Posterior cingulate gyrus (tissue), 11 donors: ENCODE data around the gene PROZ.

Source experiments
- DNase-seq, 10 donors: peaks; one replicate each; pipeline versions ENCODE4 v3.0.0 to v3.0.0-alpha.2; 2020 to 2021; ENCODE audit warnings: mixed read lengths in 3 of 10
- intact Hi-C: fragments of 100-400 bp; cut with DNase I; formaldehyde crosslinking; loops from one replicate; pipeline ENCODE4 v1.15.1; 2023

The PROZ gene

GRCh38 chr13:113119166-113119821 lies 39.2 kb upstream of the PROZ start:
- DNase-seq: peak in 3 of 10 donors; percentile 16 to 49 (median 21)
- intact Hi-C loops: no loop called here

- peak in 4 of 10 donors; percentile 12 to 74 (median 37) for DNase-seq
- intact Hi-C loops: no loop called here
These were observed 38.6 kb upstream of the PROZ start for GRCh38 chr13:113119822-113120189.

GRCh38 chr13:113120300-113121182 lies 37.9 kb upstream of the PROZ start:
- intact Hi-C loops: no loop called here
- DNase-seq: peak in 4 of 10 donors; percentile 6 to 74 (median 52)

GRCh38 chr13:113121183-113121927 lies 37.1 kb upstream of the PROZ start:
- intact Hi-C loops: no loop called here
- peak in 4 of 10 donors; percentile 5 to 78 (median 62) for DNase-seq

GRCh38 chr13:113121928-113122471 lies 36.4 kb upstream of the PROZ start:
- intact Hi-C loops: no loop called here
- peak in 4 of 10 donors; percentile 9 to 66 (median 46) for DNase-seq

GRCh38 chr13:113122550-113123225 lies 35.8 kb upstream of the PROZ start, which contains the start of gene F10:
F10 (plus strand) TSS chr13:113122799; CDS start chr13:113122856, 57 bp downstream.
- peak in 4 of 10 donors; percentile 6 to 82 (median 69) for DNase-seq
- intact Hi-C loops: no loop called here

- peak in 3 of 10 donors; percentile 14 to 76 (median 40) for DNase-seq
- intact Hi-C loops: no loop called here
These were observed 34.9 kb upstream of the PROZ start for GRCh38 chr13:113123226-113124201.

- DNase-seq: peak in 4 of 10 donors; percentile 10 to 77 (median 34)
- intact Hi-C loops: no loop called here
These were observed 34.1 kb upstream of the PROZ start for GRCh38 chr13:113124211-113124970.

GRCh38 chr13:113125506-113126264 lies 32.8 kb upstream of the PROZ start:
- intact Hi-C loops: no loop called here
- DNase-seq: peak in 4 of 10 donors; percentile 1 to 62 (median 46)

- peak in 3 of 10 donors; percentile 31 to 61 (median 35) for DNase-seq
- intact Hi-C loops: no loop called here
These were observed 31.9 kb upstream of the PROZ start for GRCh38 chr13:113126265-113127150.

- intact Hi-C loops: no loop called here
- DNase-seq: peak in 2 of 10 donors; percentile 43 to 69
These were observed 29.0 kb upstream of the PROZ start for GRCh38 chr13:113129480-113129879.

- DNase-seq: peak in 3 of 10 donors; percentile 73 to 85 (median 77)
- intact Hi-C loops: no loop called here
These were observed 28.3 kb upstream of the PROZ start for GRCh38 chr13:113129921-113130750.

GRCh38 chr13:113135281-113135760 lies 23.1 kb upstream of the PROZ start:
- intact Hi-C loops: no loop called here
- no peak for DNase-seq

- intact Hi-C loops: no loop called here
- DNase-seq: peak in 1 of 10 donors; percentile 3
These were observed 20.7 kb upstream of the PROZ start for GRCh38 chr13:113137691-113138298.
